ENCODE data around the gene RPL19. TPM values are rescaled to one million over a fixed set of nuclear protein-coding genes. Genes with fewer than 3 reads are reported as not detected.

RPL19 gene
- total RNA-seq, 1 donor = 2,108 TPM

DNA sequence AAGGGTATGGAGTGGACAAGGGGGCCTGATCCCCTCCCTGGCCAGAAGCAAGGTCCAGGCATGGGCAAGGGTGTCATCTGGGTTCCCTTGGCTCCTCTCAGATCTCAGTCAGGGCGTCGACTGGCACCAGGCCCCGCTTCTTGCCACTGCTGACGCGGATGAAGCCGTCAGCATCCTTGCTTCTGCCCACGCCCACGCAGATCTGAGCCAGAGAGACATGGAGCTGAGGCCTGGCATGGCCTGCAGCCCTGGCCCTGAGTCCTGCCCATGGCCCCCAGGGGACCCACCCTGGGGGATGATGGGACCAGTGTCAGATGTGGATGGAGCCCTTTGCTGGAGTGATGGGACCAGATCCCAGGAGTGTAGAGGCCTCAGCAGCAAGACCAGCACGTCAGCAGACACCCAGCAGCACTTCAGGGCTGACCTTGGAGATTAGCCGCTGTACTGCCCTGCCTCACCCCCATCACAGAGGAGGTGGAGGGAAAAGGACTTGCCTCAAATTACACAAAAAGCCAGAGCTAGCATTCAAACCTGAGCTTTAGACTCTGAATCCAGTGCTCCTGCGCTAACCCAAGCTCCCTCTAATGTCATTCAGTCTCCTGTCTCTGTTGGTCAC is 12.2 kb downstream of the RPL19 start:
- no peak for DNase-seq (ENCODE audit: low read depth)
- TF ChIP-seq, protein P1, sequence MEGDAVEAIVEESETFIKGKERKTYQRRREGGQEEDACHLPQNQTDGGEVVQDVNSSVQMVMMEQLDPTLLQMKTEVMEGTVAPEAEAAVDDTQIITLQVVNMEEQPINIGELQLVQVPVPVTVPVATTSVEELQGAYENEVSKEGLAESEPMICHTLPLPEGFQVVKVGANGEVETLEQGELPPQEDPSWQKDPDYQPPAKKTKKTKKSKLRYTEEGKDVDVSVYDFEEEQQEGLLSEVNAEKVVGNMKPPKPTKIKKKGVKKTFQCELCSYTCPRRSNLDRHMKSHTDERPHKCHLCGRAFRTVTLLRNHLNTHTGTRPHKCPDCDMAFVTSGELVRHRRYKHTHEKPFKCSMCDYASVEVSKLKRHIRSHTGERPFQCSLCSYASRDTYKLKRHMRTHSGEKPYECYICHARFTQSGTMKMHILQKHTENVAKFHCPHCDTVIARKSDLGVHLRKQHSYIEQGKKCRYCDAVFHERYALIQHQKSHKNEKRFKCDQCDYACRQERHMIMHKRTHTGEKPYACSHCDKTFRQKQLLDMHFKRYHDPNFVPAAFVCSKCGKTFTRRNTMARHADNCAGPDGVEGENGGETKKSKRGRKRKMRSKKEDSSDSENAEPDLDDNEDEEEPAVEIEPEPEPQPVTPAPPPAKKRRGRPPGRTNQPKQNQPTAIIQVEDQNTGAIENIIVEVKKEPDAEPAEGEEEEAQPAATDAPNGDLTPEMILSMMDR (IDR thresholded peaks at IDR 0.05; ENCODE audit: insufficient read depth, low read length) = no peak
- H3K4me3 ChIP-seq (ENCODE audit: low read depth, low read length) = no peak overlapping the region

DNA sequence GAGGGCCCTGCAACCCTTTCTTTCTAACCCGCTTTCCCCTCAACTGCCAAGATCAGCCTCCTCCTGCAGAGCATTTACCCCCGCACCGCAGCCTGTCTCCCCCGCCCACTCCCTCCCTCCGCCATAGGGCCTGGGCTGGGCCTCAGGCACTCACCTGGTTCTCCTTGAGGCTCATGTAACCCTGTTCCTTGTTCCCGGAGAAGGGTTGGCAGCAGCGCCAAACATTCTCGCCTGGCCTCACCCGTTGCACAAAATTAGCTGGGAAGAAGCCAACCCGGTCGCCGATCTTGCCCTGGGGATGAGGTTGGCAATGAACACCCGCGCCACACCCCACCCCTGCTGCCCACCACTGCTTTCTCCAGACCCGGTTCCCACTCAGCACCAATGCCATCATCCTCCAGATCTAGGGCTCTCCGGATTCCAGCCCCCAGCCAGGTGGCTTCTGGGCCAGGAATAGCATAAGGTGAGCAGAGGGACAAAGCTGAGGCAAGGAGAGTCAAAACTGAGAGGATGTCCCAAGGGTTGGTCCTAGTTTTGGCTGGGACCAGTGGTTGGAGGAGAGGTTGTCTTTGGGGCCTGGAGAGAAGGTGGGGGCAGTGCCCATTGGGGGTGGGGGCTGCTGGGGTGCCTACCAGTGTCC is 12.9 kb downstream of the RPL19 start:
- TF ChIP-seq, protein P1 (IDR thresholded peaks at IDR 0.05; ENCODE audit: insufficient read depth, low read length) = no peak
- no peak for DNase-seq (ENCODE audit: low read depth)
- H3K4me3 ChIP-seq (ENCODE audit: low read depth, low read length) = no peak overlapping the region

DNA sequence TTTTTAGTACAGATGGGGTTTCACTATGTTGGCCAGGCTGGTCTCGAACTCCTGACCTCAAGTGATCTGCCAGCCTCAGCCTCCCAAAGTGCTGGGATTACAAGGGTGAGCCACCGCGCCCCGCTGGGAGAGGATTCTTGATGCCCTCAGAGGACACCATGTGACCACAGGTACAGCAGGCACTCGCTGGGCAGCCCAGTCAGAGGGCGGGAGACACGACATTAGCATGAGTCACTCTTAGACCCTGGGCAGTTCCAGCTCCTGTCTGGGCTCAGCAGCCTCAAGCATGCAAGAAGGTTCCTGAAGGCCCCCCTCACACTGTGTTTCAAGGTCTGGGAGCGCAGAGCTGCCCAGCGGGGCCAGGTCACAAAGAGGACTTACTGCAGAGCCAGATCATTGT is 13.8 kb downstream of the RPL19 start:
- no peak for DNase-seq (ENCODE audit: low read depth)
- H3K4me3 ChIP-seq (ENCODE audit: low read depth, low read length) = no peak overlapping the region
- TF ChIP-seq, protein P1 (IDR thresholded peaks at IDR 0.05; ENCODE audit: insufficient read depth, low read length) = no peak

DNA sequence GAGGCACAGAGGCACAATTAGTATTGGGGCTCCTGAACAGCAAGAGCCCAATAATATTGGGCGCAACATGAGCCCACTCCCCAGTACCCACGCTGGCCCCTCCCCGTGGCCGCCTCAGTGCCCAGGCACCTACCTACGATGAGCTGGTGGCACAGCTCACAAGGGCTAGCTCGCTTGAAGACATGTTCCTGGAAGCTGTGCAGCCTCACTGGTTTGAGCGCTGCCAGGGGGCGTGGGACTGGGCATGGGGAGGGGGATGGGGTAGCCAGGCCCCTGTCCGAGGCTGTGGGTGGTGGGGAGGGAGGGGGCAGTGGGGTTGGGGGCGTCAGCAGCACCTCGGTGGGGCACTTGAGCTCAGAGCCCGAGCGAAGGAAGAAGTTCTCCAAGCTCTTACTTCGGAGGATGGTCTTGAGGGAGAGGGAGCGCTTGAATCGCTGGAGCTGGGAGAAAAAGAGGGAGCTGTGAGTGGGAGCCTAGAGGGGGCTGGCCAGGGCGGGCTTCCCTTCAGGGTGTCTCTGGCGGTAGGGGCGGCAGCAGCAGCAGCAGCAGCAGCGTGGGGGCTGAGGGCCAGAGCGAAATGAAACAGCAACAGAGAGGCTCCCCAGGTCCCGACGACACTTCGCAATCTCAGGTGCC is 17.8 kb downstream of the RPL19 start:
- no peak overlapping the region for H3K4me3 ChIP-seq (ENCODE audit: low read depth, low read length)
- TF ChIP-seq, protein P1 (IDR thresholded peaks at IDR 0.05; ENCODE audit: insufficient read depth, low read length) = no peak
- DNase-seq (ENCODE audit: low read depth) = no peak

DNA sequence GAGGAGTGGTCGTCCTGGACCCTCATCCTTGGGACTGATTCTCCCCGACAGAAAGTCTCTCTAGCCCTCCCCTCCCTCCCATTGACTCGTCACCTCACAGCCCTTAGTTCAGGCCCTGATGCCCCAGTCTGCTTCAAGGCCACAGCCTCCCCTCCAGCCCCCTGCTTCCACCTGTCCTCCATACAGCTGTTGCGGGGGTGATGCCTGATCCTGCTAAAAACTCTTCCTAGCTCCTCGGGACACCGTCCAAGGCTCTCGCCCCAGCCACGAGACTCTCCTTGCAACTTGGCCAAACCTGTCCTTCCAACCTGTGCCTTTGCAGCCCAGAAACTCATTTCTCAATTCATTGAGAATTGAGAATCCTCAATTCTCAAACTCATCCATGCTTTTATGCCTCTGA is 18.8 kb downstream of the RPL19 start:
- TF ChIP-seq, protein P1 (IDR thresholded peaks at IDR 0.05; ENCODE audit: insufficient read depth, low read length) = no peak
- no peak overlapping the region for H3K4me3 ChIP-seq (ENCODE audit: low read depth, low read length)
- DNase-seq (ENCODE audit: low read depth) = no peak

DNA sequence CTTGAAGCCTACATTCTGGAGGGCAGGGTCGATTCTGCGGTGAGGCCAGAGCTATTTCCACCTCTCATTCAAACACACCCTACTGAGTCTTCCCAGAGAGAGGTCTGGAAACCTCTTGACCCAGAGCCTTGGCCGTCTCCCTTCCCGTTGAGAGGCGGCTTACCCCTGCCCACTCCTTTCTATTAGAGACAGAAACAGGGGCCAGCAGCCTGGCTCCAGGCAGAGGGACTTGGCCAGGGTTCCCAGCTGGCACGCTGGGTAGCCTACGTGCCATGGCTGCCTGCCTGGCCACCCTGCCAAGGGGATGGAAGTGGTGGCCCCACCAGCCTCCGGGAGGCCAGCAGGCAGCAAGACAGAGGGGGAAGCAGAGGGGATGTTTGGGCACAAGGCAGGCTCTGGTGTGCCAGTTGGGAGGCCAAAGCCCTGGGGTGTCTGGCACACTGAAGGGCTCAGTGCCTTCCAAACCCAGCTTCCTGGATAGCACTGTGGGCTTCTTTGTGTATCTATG is 19.6 kb downstream of the RPL19 start:
- no peak overlapping the region for H3K4me3 ChIP-seq (ENCODE audit: low read depth, low read length)
- TF ChIP-seq, protein P1 (IDR thresholded peaks at IDR 0.05; ENCODE audit: insufficient read depth, low read length) = no peak
- no peak for DNase-seq (ENCODE audit: low read depth)
